ENCODE results near the gene NSUN6.

DNA sequence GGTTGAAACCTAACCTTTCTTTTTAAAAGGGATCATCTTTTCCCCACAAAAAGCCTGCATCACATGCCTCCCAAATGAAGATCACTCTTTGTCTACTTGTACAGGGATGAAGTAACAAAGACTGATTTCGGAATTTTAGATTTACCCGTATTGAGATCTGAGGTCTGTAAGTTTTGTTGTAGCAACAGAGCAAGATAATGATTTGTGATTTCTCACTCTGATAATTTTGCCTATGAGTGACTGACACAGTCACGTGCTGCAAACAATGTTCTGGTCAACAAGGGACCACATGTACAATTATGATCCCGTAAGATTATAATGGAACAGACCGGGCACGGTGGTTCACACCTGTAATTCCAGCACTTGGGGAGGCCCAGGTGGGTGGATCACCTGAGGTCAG is 39.2 kb upstream of the NSUN6 start:
- TF ChIP-seq, protein P1, sequence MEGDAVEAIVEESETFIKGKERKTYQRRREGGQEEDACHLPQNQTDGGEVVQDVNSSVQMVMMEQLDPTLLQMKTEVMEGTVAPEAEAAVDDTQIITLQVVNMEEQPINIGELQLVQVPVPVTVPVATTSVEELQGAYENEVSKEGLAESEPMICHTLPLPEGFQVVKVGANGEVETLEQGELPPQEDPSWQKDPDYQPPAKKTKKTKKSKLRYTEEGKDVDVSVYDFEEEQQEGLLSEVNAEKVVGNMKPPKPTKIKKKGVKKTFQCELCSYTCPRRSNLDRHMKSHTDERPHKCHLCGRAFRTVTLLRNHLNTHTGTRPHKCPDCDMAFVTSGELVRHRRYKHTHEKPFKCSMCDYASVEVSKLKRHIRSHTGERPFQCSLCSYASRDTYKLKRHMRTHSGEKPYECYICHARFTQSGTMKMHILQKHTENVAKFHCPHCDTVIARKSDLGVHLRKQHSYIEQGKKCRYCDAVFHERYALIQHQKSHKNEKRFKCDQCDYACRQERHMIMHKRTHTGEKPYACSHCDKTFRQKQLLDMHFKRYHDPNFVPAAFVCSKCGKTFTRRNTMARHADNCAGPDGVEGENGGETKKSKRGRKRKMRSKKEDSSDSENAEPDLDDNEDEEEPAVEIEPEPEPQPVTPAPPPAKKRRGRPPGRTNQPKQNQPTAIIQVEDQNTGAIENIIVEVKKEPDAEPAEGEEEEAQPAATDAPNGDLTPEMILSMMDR (IDR thresholded peaks at IDR 0.05) = no peak
- TF ChIP-seq EP300 (IDR thresholded peaks at IDR 0.05) (no peak), POLR2A (IDR thresholded peaks at IDR 0.05) (no peak), POLR2AphosphoS5 (IDR thresholded peaks at IDR 0.05) (no peak)
